ENCODE data around the gene TSPAN3.

GRCh38 chr15:77097248-77097721, 26.4 kb upstream of the TSPAN3 start:
- TF ChIP-seq CTCF (IDR thresholded peaks at IDR 0.05) (no peak), POLR2A (IDR thresholded peaks at IDR 0.05) (no peak)

Data from vagina (tissue), 2 donors.